ENCODE results near the gene ARHGEF11. TPM values are rescaled to one million over a fixed set of nuclear protein-coding genes. Genes with fewer than 3 reads are reported as not detected.
A peak's percentile ranks its signal among the peaks of the same experiment; 100 is the strongest.

ARHGEF11 gene
- total RNA-seq, 2 donors from 2014 or later, result 42.1 to 46.8 TPM

GRCh38 chr1:157007306-157007705 lies 38.2 kb downstream of the ARHGEF11 start:
- DNase-seq (no peak), ATAC-seq (no peak)
- intact Hi-C loops (cut with DNase I, micrococcal nuclease), result no loop called here

- intact Hi-C loops (cut with DNase I, micrococcal nuclease), result no loop called here
- ATAC-seq (no peak), DNase-seq (no peak)
Measured at GRCh38 chr1:157006676-157007075, 38.9 kb downstream of the ARHGEF11 start.

DNA sequence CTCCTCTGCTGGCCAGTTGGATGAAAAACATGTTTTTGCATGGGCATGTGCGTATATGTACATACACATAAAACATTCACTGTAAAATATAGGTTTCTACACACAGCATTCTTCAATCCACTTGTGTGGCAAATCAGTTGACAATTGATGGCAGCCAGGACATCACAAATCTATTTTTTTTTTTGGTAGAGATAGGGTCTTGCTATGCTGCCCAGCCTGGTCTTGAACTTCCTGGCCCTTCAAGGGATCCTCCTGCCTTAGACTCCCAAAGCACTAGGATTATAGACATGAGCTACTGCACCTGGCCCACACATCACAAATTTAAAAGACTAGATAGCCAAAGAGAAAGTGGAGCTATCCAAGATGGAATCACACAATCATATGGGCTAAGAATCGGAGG lies 39.6 kb downstream of the ARHGEF11 start:
- no peak for DNase-seq
- intact Hi-C loops (cut with DNase I, micrococcal nuclease), result no loop called here
- ATAC-seq, result no peak

- intact Hi-C loops (cut with DNase I, micrococcal nuclease), result no loop called here
- ATAC-seq, result no peak
- DNase-seq, result no peak
Measured at GRCh38 chr1:157004806-157005205, 40.7 kb downstream of the ARHGEF11 start.

GRCh38 chr1:157004327-157004726 lies 41.2 kb downstream of the ARHGEF11 start:
- intact Hi-C loops (cut with DNase I, micrococcal nuclease), result no loop called here
- ATAC-seq, result no peak
- DNase-seq, result no peak

DNA sequence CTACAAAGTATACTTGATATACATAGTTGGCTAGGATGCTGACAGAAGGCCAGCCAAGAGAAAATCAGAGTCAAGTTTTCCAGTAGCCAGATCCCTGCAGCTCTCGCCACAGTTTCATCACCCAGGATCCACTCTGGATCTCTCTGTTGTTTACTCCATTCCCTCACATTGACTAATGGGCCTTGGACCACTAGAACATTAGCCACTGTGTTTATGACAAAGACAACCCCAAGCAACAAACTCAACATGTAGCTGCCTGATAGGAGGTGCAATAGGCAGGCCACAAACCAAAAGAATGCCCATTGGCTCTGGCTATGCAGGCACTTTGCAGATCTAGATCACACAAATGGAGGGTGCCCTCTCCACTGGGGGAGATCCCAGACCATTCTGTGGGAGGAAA lies 44.2 kb downstream of the ARHGEF11 start:
- ATAC-seq (no peak), DNase-seq (no peak)
- intact Hi-C loops (cut with DNase I, micrococcal nuclease), result no loop called here

DNA sequence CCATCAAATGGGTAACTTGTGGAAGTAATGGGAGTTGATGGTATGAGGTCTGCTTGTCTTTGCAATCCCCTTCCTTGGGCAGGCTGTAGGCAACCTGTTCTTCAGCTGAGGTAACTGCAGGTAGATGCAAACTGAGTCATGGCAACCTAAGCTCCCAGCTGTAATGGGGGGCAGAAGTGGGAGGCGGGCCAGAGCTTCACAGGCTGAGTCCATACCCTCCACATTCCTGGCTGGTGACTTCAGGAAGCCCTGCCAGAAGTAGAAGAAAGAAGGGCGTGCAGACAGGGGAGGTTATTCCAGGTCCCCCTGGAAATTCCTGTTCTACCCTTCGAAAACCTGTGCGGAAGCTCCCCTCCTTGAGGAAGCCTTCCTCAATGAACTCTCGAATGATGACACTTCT lies 44.9 kb downstream of the ARHGEF11 start:
- intact Hi-C loops (cut with DNase I, micrococcal nuclease), result no loop called here
- DNase-seq, result no peak
- no peak for ATAC-seq

GRCh38 chr1:156999596-157000320 lies 45.8 kb downstream of the ARHGEF11 start:
- no peak for ATAC-seq
- intact Hi-C loops (cut with DNase I, micrococcal nuclease), result no loop called here
- DNase-seq, result no peak

GRCh38 chr1:156998840-156999500 lies 46.6 kb downstream of the ARHGEF11 start:
- ATAC-seq (peak; percentile 46), DNase-seq (peak in 1 of 2 donors; percentile 16)
- intact Hi-C loops (cut with DNase I, micrococcal nuclease), result no loop called here

DNA sequence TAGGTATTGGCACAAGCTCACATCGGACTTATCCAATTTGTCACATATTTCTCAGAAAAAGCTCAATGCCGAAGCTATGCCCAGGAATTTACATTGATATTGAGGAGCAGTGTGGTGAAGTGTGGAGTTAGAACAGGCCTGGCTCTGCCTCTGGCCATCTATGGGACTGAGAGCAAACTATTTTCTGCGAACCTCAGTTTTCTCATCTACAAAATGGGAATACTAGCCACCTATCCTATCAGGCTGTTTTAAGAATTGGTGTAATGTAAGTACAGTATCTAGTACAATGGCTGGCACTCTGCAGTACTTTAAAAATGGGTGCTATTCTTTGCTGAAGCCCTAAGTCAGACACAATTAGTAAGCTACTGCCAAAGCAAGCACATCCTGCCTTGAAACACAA lies 47.2 kb downstream of the ARHGEF11 start:
- intact Hi-C loops (cut with DNase I, micrococcal nuclease), result no loop called here
- DNase-seq (no peak), ATAC-seq (no peak)

DNA sequence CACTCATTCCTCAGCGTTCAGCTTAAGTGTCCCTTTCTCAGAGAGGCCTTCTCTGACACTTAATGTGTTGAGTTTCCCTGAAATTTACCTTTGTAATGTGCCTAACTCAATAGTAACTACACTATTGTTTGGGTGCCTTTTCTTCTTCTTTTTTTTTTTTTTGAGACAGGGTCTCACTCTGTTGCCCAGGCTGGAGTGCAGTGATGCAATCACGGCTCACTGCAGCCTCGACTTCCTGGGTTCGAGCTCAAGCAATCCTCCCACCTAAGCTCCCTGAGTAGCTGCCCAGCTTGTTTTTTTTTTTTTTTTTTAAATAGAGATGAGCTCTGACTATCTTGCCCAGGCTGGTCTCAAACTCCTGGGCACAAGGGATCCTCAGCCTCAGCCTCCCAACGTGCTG lies 50.1 kb downstream of the ARHGEF11 start:
- ATAC-seq, result no peak
- intact Hi-C loops (cut with DNase I, micrococcal nuclease), result no loop called here

GRCh38 chr1:156994277-156994676 lies 51.3 kb downstream of the ARHGEF11 start:
- DNase-seq (no peak), ATAC-seq (no peak)
- intact Hi-C loops (cut with DNase I, micrococcal nuclease), result no loop called here

More for the DNA sequence above, 50.1 kb downstream of the ARHGEF11 start:
- no peak for DNase-seq

- ATAC-seq, result peak; percentile 91
- DNase-seq, result peak in 1 of 2 donors; percentile 22
- intact Hi-C loops (cut with DNase I, micrococcal nuclease), result no loop called here
Measured at GRCh38 chr1:156993426-156994147, 52.0 kb downstream of the ARHGEF11 start.

DNA sequence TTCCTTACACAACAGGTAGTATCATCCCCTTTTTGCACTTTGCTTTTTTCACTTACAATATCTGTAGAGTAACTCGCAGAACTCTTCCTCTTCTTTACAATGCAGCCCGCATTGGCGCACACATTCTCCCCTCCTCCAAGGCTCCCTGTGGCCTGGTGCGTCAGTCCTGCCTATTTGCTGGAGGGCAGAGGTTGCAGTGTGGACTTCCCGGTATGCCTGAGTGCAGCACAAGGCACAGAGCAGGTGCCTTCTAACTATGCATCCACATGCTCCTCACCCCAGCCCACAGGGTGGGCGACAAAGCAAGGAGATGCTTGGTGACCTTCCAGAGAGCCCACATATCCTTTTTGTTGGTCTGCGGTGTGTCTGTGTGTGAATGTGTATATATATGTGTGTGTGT lies 53.3 kb downstream of the ARHGEF11 start:
- DNase-seq, result peak; percentile 27 to 48
- intact Hi-C loops (cut with DNase I, micrococcal nuclease), result no loop called here
- ATAC-seq, result peak; percentile 65

- intact Hi-C loops (cut with DNase I, micrococcal nuclease), result no loop called here
- no peak for DNase-seq
- ATAC-seq, result no peak
Measured at GRCh38 chr1:156987715-156988114, 57.8 kb downstream of the ARHGEF11 start.

GRCh38 chr1:156980551-156980950 lies 65.0 kb downstream of the ARHGEF11 start:
- DNase-seq (no peak), ATAC-seq (no peak)
- intact Hi-C loops (cut with DNase I, micrococcal nuclease), result no loop called here

- DNase-seq, result no peak
- intact Hi-C loops (cut with DNase I, micrococcal nuclease), result no loop called here
- ATAC-seq, result no peak
Measured at GRCh38 chr1:156975084-156975483, 70.5 kb downstream of the ARHGEF11 start.

DNA sequence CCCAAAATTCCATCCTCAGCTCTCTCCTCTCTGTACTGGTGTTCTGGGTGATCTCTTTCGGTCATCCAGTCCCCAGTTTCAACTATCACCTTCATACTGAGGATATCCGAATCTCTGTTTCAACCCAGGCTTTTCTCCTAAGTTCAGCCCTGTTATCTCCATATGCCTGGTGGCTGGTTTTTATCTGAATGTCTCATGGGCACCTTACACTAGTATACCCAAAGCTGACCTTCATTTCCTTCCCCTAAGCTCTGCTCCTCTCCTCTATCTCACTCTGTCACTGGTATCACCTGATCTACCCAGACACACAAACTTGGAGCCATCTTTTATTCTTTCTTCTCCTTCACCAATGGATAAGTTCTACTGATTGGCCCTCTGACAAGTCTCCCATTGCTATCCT lies 72.1 kb downstream of the ARHGEF11 start:
- ATAC-seq (no peak), DNase-seq (no peak)
- intact Hi-C loops (cut with DNase I, micrococcal nuclease), result no loop called here

- intact Hi-C loops (cut with DNase I, micrococcal nuclease), result no loop called here
- ATAC-seq, result no peak
- DNase-seq, result no peak
Measured at GRCh38 chr1:156970017-156970416, 75.5 kb downstream of the ARHGEF11 start.

GRCh38 chr1:156969496-156969895 lies 76.0 kb downstream of the ARHGEF11 start:
- intact Hi-C loops (cut with DNase I, micrococcal nuclease), result no loop called here
- ATAC-seq (no peak), DNase-seq (no peak)
